Measurements from ENCODE around the gene HEMGN. TPM values are rescaled to one million over a fixed set of nuclear protein-coding genes. Genes with fewer than 3 reads are reported as not detected.
"Not testable (repeated sequence)": the region's sequence is repeated elsewhere in the genome, so short reads cannot be mapped to it uniquely, and the experiment has no call there.

HEMGN gene
- total RNA-seq, 3 donors from 2014 or later (not counting 1 experiment from before 2014, with no cell fraction given), result 0.47 to 0.75 (median 0.75) TPM

DNA sequence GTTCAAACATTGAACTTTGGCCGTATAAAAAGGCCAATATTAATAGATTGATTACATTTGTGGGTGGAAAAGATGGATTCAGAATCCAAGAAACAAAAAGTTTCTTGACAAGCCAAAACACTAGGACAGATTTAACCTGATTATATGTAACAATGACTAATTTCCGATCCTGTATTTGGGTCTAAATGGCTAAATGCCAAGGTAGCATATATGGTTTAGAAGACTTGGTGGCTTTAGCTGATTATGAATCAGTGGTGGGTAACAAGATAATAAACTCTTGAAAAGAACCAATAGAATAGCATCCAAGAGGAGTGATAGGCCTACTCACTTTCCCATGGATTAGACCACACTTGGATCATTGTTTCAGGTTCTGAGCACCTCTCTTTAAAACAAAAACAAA lies 23.4 kb upstream of the HEMGN start:
- H3K27me3 Mint-ChIP-seq (ENCODE audit: low read depth in 2 of 2), result peaks cover 7% of the 10 kb centered on the region in 2 donors
- no peaks in the 10 kb centered on the region for H3K36me3 Mint-ChIP-seq
- H3K4me1 Mint-ChIP-seq, result no peaks in the 10 kb centered on the region
- Histone ChIP-seq H3K36me3 (ENCODE audit: control insufficient read depth, insufficient read depth, low read length) (no peaks in the 10 kb centered on the region), H3K27me3 (ENCODE audit: control insufficient read depth, insufficient read depth, low read length) (no peaks in the 10 kb centered on the region), H3K27ac (ENCODE audit: low read length) (no peak overlapping the region), H3K4me1 (ENCODE audit: control insufficient read depth, insufficient read depth, low read length) (no peaks in the 10 kb centered on the region), H3K9me3 (ENCODE audit: control insufficient read depth, insufficient read depth, low read length) (no peaks in the 10 kb centered on the region), H3K4me3 (ENCODE audit: low read length) (no peak overlapping the region)
- WGBS (ENCODE audit: insufficient coverage), result 92% methylated on average over 2 of the region's 2 CpGs
- intact Hi-C loops (cut with micrococcal nuclease), result no loop called here
- TF ChIP-seq, protein P1, sequence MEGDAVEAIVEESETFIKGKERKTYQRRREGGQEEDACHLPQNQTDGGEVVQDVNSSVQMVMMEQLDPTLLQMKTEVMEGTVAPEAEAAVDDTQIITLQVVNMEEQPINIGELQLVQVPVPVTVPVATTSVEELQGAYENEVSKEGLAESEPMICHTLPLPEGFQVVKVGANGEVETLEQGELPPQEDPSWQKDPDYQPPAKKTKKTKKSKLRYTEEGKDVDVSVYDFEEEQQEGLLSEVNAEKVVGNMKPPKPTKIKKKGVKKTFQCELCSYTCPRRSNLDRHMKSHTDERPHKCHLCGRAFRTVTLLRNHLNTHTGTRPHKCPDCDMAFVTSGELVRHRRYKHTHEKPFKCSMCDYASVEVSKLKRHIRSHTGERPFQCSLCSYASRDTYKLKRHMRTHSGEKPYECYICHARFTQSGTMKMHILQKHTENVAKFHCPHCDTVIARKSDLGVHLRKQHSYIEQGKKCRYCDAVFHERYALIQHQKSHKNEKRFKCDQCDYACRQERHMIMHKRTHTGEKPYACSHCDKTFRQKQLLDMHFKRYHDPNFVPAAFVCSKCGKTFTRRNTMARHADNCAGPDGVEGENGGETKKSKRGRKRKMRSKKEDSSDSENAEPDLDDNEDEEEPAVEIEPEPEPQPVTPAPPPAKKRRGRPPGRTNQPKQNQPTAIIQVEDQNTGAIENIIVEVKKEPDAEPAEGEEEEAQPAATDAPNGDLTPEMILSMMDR (IDR thresholded peaks at IDR 0.05), result no peak
- no peak for ATAC-seq
- H3K27ac Mint-ChIP-seq, result no peak overlapping the region
- no peak overlapping the region for H3K4me3 Mint-ChIP-seq
- no peaks in the 10 kb centered on the region for H3K9me3 Mint-ChIP-seq
- DNase-seq, result no peak

DNA sequence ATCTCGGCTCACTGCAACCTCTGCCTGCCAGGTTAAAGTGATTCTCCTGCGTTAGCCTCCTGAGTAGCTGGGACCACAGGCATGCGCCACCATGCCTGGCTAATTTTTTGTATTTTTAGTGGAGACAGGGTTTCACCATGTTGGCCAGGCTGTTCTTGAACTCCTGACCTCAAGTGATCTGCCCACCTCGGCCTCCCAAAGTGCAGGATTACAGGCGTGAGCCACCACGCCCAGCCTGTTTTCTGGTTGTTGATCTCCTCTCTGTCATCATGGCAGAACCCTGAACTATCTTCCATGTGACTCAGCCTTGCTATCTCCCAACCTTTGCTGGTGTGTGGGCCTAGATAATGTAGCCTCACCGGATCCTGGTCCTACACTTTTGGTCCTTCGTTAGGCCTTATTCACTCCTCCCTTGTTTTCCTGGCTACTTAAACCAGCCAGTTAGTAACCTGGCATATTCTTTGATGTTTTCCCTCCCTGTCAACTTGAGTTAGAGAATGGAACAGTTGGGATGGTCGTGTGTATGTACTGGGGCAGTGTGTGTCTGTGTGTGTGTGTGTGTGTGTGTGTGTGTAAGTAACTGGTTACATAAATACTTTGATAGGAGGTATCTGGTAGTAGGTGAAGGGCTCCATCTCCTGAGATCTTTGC lies 22.8 kb upstream of the HEMGN start:
- H3K27ac ChIP-seq (ENCODE audit: low read length); H3K36me3 ChIP-seq (ENCODE audit: control insufficient read depth, insufficient read depth, low read length); H3K27me3 Mint-ChIP-seq (ENCODE audit: low read depth in 2 of 2); H3K4me1 Mint-ChIP-seq; DNase-seq; H3K36me3 Mint-ChIP-seq; H3K9me3 Mint-ChIP-seq; H3K27ac Mint-ChIP-seq; H3K9me3 ChIP-seq (ENCODE audit: control insufficient read depth, insufficient read depth, low read length); intact Hi-C loops (cut with micrococcal nuclease); ATAC-seq; H3K4me1 ChIP-seq (ENCODE audit: control insufficient read depth, insufficient read depth, low read length); H3K4me3 ChIP-seq (ENCODE audit: low read length); H3K27me3 ChIP-seq (ENCODE audit: control insufficient read depth, insufficient read depth, low read length); H3K4me3 Mint-ChIP-seq: not testable (repeated sequence)
- WGBS (ENCODE audit: insufficient coverage), result 87% methylated on average over 9 of the region's 9 CpGs

DNA sequence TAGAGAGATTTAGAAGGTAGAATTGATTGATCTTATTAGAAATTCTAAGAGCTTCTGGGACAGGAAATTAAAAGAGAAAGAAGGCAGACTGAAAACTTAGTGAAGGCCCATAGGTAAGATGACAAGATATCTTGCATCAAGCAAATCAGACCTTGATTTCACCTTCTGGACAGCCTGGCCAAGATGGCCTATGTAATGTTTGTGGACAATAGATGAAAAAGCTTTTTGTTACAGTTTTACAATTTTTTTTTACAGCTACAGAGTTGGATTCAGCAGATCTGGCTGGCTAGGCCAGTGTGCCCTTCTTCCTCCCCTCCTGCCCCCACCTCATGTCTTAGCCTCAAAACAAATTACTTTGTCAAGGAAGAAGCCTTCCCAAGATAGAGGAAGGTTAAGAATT lies 21.6 kb upstream of the HEMGN start:
- Mint-ChIP-seq H3K27me3 (ENCODE audit: low read depth in 2 of 2) (peaks cover 5 to 7% of the 10 kb centered on the region in 2 donors), H3K4me1 (no peaks in the 10 kb centered on the region), H3K9me3 (no peaks in the 10 kb centered on the region), H3K27ac (no peak overlapping the region), H3K36me3 (no peaks in the 10 kb centered on the region), H3K4me3 (no peak overlapping the region)
- ATAC-seq (no peak), DNase-seq (no peak)
- intact Hi-C loops (cut with micrococcal nuclease), result no loop called here
- Histone ChIP-seq H3K9me3 (ENCODE audit: control insufficient read depth, insufficient read depth, low read length) (no peaks in the 10 kb centered on the region), H3K4me1 (ENCODE audit: control insufficient read depth, insufficient read depth, low read length) (no peaks in the 10 kb centered on the region), H3K27ac (ENCODE audit: low read length) (no peak overlapping the region), H3K27me3 (ENCODE audit: control insufficient read depth, insufficient read depth, low read length) (no peaks in the 10 kb centered on the region), H3K4me3 (ENCODE audit: low read length) (no peak overlapping the region), H3K36me3 (ENCODE audit: control insufficient read depth, insufficient read depth, low read length) (no peaks in the 10 kb centered on the region)
- TF ChIP-seq, protein P1 (IDR thresholded peaks at IDR 0.05), result no peak

GRCh38 chr9:97958812-97959511 lies 21.0 kb upstream of the HEMGN start:
- H3K27me3 ChIP-seq (ENCODE audit: control insufficient read depth, insufficient read depth, low read length), result no peaks in the 10 kb centered on the region
- TF ChIP-seq, protein P1 (IDR thresholded peaks at IDR 0.05), result no peak
- Mint-ChIP-seq H3K9me3 (no peaks in the 10 kb centered on the region), H3K4me3 (no peak overlapping the region), H3K27ac (no peak overlapping the region), H3K27me3 (ENCODE audit: low read depth in 2 of 2) (peaks cover 2% of the 10 kb centered on the region in 2 donors), H3K36me3 (no peaks in the 10 kb centered on the region), H3K4me1 (no peaks in the 10 kb centered on the region)
- H3K36me3 ChIP-seq (ENCODE audit: control insufficient read depth, insufficient read depth, low read length), result no peaks in the 10 kb centered on the region
- no peak overlapping the region for H3K4me3 ChIP-seq (ENCODE audit: low read length)
- H3K27ac ChIP-seq (ENCODE audit: low read length), result no peak overlapping the region
- intact Hi-C loops (cut with micrococcal nuclease), result no loop called here
- ATAC-seq (peak in 1 of 3 donors; percentile 18), DNase-seq (no peak)
- WGBS (ENCODE audit: insufficient coverage), result 81% methylated on average over 5 of the region's 5 CpGs
- H3K4me1 ChIP-seq (ENCODE audit: control insufficient read depth, insufficient read depth, low read length), result no peaks in the 10 kb centered on the region
- no peaks in the 10 kb centered on the region for H3K9me3 ChIP-seq (ENCODE audit: control insufficient read depth, insufficient read depth, low read length)
